GM12878 (cell line): Measurements from ENCODE around the gene SKP2. TPM values are rescaled to one million over a fixed set of nuclear protein-coding genes. Genes with fewer than 3 reads are reported as not detected.

Source experiments
- CBX5 ChIP-seq: sonication (generic); IDR thresholded peaks from 2 replicates; pipeline ENCODE4 v1.6.1; 2016; ENCODE audit warnings: low read depth, moderate library complexity, mild to moderate bottlenecking, inconsistent platforms
- PAX8 ChIP-seq: fragments of 450-650 bp; IDR thresholded peaks from 2 replicates; pipeline ENCODE4 v1.6.1; 2017; ENCODE audit warnings: mild to moderate bottlenecking, moderate library complexity
- PBX3 ChIP-seq: IDR thresholded peaks from 2 replicates; pipeline ENCODE4 v1.6.1; 2011; ENCODE audit warnings: mild to moderate bottlenecking, low read depth, low read length, moderate library complexity; ENCODE audit not compliant: insufficient replicate concordance
- PRDM15 ChIP-seq: fragments of 450-650 bp; formaldehyde crosslinking; IDR thresholded peaks from 2 replicates; pipeline ENCODE4 v1.4.0; 2020; ENCODE audit warnings: mild to moderate bottlenecking, moderate library complexity
- TBL1XR1 ChIP-seq: IDR thresholded peaks from 2 replicates; pipeline ENCODE4 v1.6.1; 2012; ENCODE audit warnings: low read depth, low read length, improper control_type of control experiment
- ZBTB33 ChIP-seq: fragments of 450-650 bp; IDR thresholded peaks from 2 replicates; pipeline ENCODE4 v1.6.1; 2017; ENCODE audit warnings: mild to moderate bottlenecking
- polyA plus RNA-seq, 11 experiments: library from polyadenylated mRNA; depleted of rRNA in 4 of 11; unstranded in 6 of 11; stranded (reverse) in 5 of 11; fragments of >200 nt; fragmentation: Nextera tagmentation in 4 of 11; fragmentation: Illumina TruSeq in 1 of 11; extraction: Ambion mirVana in 4 of 11; extraction: Trizol in 1 of 11; gene quantifications; 1 replicate in 1 of 11; 2 replicates in 10 of 11; pipeline versions ENCODE4 v1.2.1 to v1.2.3, GENCODE V29; 2011 to 2016; ENCODE audit warnings: inconsistent platforms in 2 of 11, missing spikeins in 2 of 11, low read depth in 1 of 11
- total RNA-seq, 4 experiments: library from RNA; depleted of rRNA in 3 of 4; stranded (reverse); fragments of >200 nt in 3 of 4; fragmentation: Illumina TruSeq in 1 of 4; extraction: Trizol in 1 of 4; gene quantifications; 2 replicates each; pipeline versions ENCODE4 v1.2.1 to v1.2.3, GENCODE V29; 2013 to 2021

Gene SKP2
- total and polyA plus RNA-seq, 10 of the 15 experiments (the other 5 are each of a cell fraction or from before 2014, with no cell fraction given) = 13.9 to 50.8 (median 36.9) TPM

GRCh38 chr5:36200513-36200912, 48.6 kb downstream of the SKP2 start (continued):
- TF ChIP-seq ZBTB33 (no peak), TBL1XR1 (no peak), PBX3 (no peak), PRDM15 (no peak), CBX5 (no peak), PAX8 (no peak)
